22Rv1 (cell line): ENCODE data around the gene UGGT2.

Experiments used
- CTCF ChIP-seq: fragments of 450-650 bp; IDR thresholded peaks from 2 replicates; pipeline ENCODE4 v1.5.1; 2017; ENCODE audit warnings: mild to moderate bottlenecking
- ZFX ChIP-seq: fragments of 450-650 bp; IDR thresholded peaks from 2 replicates; pipeline ENCODE4 v1.6.1; 2017; ENCODE audit warnings: antibody characterized with exemption, borderline replicate concordance

- TF ChIP-seq CTCF: no peak
- no peak for TF ChIP-seq ZFX
Observed at GRCh38 chr13:95929430-95929829, 123.8 kb downstream of the UGGT2 start.
